VCaP (cell line): ENCODE data around the gene ZNF608.

Experiments
- H3K27ac ChIP-seq: fragments of 450-650 bp; 2 replicates; pipeline ENCODE4 v1.5.1; 2017
- TF ChIP-seq, protein P1 (sequence below): fragments of 450-650 bp; conservative IDR thresholded peaks from 2 replicates; pipeline ENCODE4 v1.5.1; 2017; ENCODE audit warnings: mild to moderate bottlenecking, moderate library complexity

The ZNF608 gene

DNA sequence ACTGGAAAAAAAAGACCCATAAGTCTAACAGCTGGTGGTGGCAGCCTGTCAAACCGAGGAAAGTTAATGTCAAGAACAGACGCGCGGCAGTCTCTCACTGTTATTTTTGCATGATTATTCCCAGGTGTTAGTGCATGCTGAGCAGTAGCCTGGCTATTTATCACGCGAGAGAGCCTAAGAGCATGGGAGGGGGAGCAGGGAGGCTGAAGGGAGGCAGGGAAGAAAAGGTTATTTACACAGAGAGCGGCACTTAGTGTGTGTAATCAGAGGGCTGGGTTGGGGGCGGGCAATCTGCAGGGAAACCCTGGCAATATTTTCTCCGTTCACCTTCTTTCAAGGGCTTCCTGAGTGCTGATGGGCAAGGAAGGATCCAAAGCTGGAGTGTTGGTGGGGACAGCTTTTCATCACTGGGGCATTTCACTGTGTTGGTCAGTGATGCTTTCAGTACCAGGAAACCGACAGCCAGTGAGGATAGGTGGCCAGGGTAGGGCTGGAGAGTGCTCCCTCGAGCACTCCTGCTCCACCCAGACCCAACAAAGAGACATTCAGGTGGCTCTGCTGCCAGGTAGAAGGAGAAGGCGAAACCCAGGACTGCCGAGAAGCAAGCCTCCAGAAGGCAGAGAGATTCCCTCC is 39.6 kb downstream of the ZNF608 start:
- no peak overlapping the region for H3K27ac ChIP-seq
- TF ChIP-seq, protein P1, sequence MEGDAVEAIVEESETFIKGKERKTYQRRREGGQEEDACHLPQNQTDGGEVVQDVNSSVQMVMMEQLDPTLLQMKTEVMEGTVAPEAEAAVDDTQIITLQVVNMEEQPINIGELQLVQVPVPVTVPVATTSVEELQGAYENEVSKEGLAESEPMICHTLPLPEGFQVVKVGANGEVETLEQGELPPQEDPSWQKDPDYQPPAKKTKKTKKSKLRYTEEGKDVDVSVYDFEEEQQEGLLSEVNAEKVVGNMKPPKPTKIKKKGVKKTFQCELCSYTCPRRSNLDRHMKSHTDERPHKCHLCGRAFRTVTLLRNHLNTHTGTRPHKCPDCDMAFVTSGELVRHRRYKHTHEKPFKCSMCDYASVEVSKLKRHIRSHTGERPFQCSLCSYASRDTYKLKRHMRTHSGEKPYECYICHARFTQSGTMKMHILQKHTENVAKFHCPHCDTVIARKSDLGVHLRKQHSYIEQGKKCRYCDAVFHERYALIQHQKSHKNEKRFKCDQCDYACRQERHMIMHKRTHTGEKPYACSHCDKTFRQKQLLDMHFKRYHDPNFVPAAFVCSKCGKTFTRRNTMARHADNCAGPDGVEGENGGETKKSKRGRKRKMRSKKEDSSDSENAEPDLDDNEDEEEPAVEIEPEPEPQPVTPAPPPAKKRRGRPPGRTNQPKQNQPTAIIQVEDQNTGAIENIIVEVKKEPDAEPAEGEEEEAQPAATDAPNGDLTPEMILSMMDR = no peak

DNA sequence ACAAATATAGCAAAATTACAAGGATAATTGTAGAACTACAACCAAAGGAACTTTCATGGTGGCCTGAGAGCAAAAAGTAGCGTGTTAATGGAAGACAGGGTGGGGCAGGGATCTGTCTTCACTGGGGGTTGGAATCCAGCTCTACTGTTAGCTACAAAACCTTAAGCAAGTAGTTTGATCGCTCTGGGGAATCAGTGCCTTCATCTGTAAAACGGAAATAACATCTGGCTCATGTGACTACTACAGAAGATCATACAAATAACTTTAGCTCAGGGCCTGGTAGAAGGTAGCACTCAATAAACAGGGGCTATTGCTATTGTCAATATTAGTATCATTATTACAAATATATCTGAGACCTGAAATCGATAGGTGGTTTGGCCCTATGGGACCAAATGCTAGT is 40.4 kb downstream of the ZNF608 start:
- no peak overlapping the region for H3K27ac ChIP-seq
- TF ChIP-seq, protein P1 = no peak

DNA sequence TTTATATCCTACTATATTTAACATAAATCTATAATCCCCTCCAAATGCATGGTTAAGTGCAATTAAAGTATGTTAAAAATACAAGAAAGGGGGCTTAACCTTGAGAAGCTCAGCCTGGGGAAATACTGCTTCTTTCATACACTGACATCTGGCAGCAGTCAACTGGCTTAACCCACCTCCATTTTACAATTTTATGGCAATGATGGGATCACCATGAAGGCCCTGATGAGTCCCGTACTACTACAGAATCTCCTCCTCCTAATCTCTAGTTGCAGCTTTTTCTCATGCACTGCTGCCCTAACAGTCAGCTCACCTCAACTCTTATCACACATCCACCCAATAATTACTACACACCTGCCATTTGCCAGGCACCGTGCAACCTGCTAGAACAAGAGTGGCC is 40.9 kb downstream of the ZNF608 start:
- H3K27ac ChIP-seq = no peak overlapping the region
- TF ChIP-seq, protein P1 = no peak

DNA sequence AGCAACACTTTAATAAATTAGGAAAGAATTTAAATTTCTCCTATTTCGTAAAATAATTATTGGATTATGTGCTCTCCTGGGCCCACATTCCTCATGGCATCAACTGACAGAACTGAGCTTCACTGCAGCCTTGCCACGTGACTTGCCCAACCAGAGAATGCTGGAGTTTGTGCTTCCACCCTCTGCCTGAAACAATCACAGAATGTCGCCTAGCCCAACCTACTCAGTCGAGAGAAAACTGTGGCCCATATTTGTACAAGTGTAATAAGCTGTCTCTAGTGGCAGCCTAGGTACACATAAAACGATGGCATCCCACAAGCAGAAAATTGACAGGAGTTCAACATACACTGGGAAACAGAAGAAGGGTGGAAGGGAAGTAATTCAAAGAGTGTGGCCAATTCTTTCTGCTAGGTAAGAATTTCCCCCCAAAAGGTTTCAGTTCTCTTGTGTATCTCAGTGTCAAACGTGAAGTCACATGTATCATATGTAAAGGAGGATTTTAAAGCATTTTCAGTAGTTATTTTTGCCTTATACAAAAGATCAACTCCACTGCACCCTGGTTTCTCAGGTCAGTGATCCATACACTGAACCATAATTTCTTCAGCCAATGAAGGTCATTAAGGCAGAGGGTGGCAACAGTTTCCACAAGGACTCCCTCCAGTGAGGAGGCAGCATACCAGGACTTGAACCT is 41.7 kb downstream of the ZNF608 start:
- H3K27ac ChIP-seq = no peak overlapping the region
- TF ChIP-seq, protein P1 = no peak

DNA sequence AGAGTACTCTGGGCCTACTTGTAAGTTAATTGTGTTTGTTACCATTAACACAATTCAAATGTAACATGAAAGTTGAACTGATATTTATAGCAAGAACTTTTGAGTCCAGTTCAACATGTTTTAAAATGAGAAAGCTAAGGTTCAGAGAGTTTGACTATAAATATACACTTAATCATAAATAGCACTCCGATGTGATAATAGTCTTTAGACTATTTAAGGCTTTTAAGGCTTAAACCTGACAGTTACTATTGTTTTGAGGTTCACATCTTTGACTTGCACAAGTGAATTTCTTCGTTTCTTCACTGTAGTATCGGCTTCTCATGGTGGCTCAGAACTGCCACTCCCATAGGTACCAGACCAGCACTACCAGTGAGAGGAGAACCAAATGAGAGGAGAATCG is 42.4 kb downstream of the ZNF608 start:
- no peak overlapping the region for H3K27ac ChIP-seq
- TF ChIP-seq, protein P1 = no peak

DNA sequence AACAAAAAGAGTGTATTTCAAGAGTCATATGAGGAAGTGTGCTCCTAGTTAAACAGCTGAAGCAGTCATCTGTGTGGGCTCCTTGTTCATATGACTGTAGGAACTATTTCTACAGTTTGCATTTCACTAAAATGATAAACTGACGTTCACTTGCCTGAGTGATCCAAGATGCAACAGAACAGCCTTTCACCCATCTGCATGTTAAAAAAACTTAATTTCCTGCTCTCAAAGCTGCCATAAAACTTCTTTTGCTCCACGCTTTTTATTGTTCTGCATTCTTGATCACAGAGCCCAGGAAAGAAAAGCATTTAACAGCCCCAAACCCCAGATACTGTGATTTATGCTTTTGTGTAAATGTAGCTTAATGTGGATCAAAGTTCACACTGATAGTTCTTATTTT is 43.9 kb downstream of the ZNF608 start:
- TF ChIP-seq, protein P1 = no peak
- H3K27ac ChIP-seq = no peak overlapping the region

DNA sequence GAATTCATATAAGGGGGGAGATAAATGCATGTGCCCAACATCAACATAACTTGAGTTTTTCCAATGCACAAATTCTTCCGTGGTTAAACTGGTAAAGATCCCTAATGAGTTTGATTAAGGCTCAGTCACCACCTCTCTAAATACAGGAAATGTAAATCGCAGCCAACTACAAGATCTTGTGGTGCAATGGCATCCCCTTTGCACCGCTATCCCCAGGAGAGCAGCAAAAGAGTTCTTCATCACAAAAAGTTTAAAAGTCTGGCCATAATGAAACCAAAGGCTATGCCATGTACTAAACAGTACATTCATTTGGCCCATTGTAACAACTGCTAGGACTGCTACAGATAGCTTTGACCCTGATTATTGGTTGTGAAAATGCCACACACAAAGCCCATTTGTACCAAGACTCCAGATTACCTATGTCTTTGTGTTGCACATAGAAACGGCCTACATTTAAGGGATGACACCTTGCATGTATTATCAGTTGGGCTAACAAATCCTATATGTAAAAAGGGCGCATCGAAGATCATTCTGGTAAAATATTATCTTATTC is 44.5 kb downstream of the ZNF608 start:
- TF ChIP-seq, protein P1 = no peak
- no peak overlapping the region for H3K27ac ChIP-seq
